NCI-H82 treated with DMSO at 0.1 percent for 48 hours (cell line): ENCODE results near the gene MEX3C.

Source experiments
- DNase-seq: peaks from one replicate; lab custom pipeline; 2025; ENCODE audit not compliant: unreplicated experiment; lab: John Stamatoyannopoulos, UW

MEX3C gene

DNA sequence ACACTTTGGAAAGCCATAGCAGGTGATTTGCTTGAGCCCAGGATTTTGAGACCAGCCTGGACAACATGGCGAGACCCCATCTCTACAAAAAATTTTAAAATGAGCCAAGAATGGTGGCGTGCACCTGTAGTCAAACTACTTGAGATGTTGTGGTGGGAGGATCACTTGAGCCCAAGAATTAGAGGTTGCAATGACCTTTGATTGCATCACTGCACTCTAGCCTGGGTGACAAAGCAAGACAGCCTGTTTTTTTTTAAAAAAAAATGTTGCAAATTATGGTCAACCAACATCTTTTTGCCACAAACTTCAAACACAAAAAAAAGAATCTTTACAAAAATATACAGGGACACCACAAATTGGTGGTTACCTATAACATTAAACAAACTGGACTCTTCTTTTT is 40.3 kb downstream of the MEX3C start:
- no peak for DNase-seq

GRCh38 chr18:51154431-51155063 is 42.9 kb downstream of the MEX3C start:
- DNase-seq: no peak

- DNase-seq: no peak
Observed at GRCh38 chr18:51153659-51154371, 43.7 kb downstream of the MEX3C start.

DNA sequence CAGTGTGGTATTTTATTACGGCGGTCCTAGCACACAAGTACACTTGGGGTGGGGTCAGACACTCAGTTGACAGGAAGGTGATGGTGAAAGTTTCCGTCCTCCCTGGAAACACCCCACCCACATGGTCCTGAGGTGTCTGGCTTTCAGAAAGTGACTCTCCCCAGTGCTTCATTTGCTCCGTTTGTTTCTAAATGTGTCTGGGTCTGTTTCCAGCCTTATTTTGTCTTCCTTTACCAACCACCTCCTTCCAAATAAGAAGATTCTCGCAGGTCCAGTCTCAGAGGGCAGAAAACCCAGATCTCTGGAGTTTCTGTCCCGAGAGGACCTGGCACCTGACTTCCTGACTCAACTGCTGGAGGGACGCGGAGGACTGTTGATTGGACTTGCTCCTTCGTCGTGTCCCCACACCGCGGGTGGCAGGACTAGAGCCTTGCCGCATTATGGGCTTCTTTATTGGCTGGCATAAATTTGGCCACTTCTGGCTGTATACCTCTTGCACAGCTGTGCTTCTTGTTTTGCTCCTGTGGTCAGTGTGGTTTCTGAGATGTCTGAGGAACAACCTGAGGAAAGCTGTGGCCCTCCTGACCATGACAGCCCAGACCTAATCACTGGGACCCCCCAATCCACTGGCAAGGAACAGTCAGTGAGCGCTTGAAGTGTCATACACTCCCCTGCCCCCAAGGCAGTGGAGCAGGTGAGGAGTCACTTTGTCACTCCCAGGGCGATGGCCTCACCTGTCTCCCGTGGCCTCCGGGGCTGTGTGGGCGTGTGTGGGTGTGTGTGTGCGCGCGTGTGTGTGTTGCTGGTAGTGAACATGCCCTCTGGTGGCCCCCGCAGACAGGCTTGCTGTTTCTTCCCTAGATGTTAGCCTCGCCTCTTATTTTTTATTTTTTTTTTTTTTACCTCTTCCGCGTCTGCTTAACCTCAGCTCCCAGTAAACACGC is 45.6 kb downstream of the MEX3C start:
- DNase-seq: no peak

GRCh38 chr18:51151185-51151567 is 46.3 kb downstream of the MEX3C start:
- no peak for DNase-seq

DNA sequence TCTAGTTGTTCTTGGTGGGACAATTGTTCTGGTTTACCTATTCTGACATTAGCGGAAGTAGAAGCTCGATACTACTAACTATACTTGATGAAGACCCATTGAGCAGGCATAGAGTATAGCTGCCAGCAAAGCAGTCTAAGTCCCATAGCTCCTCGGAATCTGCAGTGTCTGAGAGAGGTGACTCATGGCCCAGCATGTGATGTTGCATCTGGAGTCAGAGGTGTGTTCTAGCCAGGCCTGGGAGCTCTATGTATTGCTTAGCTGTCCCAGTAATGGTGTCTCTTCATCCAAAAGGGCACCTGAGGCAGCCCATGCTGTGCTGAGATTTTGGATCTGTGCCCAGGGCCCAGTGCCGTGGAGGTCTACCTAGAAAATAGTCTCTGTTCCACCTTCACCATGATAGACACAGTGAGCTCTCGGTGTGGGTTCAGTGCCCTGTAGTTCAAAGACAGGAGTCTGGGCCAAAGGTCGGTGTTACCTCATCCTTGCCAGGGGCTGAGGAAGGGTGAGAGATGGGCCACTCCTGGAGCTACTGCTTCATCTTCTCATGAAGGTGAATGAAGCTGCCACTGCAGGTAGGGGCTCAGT is 47.3 kb downstream of the MEX3C start:
- DNase-seq: no peak

DNA sequence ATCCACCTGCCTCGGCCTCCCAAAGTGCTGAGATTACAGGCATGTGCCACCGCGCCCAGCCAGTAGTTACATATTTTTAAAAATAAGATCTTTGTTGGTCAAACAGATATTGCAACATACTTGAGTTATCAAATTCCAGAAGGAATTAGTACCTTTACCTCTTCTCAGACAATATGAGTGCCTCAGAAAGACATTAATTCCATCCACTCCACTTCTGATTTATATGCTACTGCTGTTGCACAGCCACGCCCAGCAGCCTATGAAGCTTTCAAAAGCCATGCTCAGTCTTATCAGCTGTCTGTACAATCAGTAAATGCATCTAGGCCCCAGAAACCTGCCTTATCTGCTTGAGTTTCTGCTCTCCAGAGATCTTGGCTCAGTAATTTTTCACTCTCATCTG is 47.8 kb downstream of the MEX3C start:
- DNase-seq: no peak

DNA sequence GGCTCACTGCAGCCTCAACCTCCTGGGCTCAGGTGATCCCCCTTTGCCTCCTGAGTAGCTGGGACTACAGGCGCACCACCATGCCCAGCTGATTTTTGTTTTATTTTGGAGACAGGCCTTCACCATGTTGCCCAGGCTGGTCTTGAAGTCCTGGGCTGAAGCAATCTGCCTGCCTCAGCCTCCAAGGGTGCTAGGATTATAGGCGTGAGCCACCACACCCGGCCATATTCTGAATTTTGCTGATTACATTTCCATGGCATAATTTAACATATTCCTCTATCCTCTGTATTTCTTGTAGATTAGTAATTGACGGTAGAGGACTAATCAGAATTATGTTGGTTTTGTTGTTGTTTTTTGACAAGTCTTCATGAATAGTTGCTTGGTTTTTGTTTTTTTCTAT is 50.6 kb downstream of the MEX3C start:
- no peak for DNase-seq

DNA sequence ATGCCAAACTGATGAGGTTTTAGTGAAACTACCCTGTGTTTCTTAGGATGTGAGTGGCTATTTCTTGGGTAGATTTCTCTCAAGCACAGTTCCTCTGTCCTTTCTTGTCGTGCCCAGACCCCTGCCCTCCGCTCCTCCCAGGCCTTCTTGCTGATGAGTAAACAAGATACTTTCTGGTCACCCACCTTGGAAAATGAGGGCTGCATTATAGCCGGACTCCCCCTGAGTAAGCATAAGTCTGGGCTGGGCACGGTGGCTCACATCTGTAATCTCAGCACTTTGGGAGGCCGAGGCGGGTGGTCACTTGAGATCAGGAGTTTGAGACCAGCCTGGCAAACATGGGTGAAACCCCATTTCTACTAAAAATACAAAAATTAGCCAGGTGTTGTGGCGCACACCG is 58.5 kb downstream of the MEX3C start:
- DNase-seq: no peak

DNA sequence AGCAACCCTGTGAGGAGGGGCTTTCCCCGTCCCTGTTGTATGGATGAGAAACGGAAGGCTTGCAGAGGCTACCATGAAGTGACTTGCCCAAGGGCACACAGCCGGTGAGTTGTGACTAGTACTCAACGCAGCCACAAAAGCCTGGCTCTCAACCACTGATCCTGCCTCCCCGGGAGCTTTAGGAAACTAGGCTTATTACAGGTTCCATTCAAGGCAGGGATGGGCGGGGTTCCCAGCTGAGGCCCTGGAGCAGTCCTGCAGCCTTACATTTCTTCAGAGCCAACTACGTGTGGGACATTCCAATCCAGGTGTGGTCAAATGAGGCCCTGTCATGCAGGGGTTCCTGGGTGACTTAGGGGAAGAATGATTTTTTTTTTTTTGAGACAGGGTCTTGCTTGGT is 59.6 kb downstream of the MEX3C start:
- DNase-seq: no peak

- no peak for DNase-seq
Observed at GRCh38 chr18:51137026-51137729, 60.3 kb downstream of the MEX3C start.

DNA sequence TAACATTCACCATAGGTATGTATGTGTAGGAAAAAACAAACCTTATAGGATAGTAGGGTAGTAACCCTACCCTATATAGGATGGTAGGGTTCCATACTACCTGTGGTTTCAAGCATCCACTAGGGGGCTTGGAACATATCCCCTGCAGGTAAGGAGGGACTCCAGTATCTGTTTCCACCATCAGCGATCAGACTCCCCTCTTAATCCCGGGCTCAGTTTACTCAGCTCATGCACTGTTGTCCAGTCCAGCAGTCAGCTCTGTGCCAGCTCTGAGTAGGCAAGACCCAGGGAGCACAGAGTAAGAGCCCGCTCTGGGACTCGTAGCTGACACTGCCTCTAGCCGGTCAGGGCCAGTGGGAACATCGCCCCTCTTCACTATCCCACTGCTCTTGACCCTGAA is 61.7 kb downstream of the MEX3C start:
- no peak for DNase-seq

DNA sequence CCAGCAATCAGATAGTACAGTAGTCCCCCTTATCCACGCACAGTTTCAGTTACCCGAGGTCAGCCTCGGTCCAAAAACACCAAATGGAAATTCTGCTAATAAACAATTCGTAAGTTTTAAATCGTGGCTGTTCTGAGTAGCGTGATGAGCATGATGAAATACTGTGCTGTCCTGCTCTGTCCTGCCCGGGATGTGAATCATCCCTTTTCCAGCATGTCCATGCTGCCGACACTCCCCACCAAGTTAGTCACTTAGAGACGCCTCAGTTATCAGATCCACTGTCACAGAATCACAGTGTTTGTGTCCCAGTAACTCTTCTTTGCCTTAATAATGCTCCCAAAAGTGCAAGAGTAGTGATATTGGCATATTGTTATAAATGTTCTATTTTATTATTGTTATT is 62.1 kb downstream of the MEX3C start:
- no peak for DNase-seq

DNA sequence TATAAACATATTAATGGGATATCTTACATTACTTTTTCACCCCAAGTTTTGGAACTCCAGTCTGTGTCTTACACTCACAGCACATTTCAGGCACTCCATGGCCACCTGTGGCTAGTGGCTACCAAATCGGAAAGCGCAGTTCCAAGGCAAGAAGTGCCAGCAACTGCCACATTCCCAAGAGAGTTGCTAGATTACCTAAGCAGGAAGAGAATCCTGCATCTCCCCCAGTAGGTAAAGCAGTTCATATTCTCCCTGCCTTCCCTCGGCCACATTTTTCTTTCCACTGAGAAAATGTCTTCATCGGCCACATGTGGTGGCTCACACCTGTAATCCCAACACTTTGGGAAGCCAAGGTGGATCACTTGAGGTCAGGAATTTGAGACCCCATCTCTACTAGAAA is 62.8 kb downstream of the MEX3C start:
- DNase-seq: no peak

DNA sequence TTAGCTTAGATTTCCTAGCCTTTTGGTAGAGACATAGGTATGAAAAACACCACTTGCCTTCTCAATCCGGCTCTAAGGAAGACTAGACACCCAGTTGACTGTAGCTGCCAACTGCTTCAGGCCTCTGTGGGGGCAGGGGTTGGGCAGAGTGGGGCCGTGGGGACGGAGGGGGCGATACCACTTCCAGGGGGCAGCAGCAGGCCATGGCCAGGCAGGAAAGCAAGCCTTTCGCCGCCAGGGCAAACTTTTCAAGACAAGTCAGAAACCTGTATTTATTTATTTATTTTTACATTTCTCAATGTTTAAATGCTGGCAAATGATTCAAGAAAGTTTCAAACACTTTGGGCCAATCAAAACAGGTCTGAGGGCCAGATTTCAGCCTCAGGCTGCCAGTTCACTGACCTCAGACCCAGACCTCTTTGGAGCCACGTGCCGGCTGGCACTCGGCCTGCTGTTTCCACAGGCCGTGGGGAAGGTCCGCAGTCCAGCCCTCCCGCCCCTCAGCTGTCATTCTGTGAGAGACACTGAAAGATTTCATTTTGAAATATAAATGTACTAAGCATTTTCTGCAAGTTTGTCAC is 63.8 kb downstream of the MEX3C start:
- no peak for DNase-seq

GRCh38 chr18:51132256-51132935 is 65.1 kb downstream of the MEX3C start:
- no peak for DNase-seq

GRCh38 chr18:51128533-51128932 is 68.9 kb downstream of the MEX3C start:
- DNase-seq: no peak

- no peak for DNase-seq
Observed at GRCh38 chr18:51127664-51128063, 69.8 kb downstream of the MEX3C start.

- no peak for DNase-seq
Observed at GRCh38 chr18:51125976-51126375, 71.5 kb downstream of the MEX3C start.
